Measurements from ENCODE around the gene PEX11A. TPM values are rescaled to one million over a fixed set of nuclear protein-coding genes. Genes with fewer than 3 reads are reported as not detected.

Gene PEX11A
- total and polyA plus RNA-seq, 2 of the 8 experiments (the other 6 are each of a cell fraction or from before 2014, with no cell fraction given) = 2.9 to 3.0 TPM

DNA sequence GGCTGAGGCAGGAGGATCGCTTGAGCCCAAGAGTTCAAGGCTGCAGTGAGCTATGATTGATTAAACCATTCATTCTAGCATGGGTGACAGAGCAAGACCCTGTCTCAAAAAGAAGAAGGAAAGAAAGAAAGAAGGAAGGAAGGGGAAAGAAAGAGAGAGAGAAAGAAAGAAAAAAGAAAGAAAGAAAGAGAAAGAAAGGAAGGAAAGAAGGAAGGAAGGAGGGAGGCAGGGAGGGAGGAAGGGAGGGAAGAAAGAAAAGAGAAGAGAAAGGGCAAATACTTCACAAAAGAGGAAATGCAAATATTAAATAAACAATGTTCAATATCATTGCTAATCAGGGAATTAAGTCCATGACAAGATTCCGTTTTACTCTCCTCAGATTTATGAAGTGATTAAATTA lies 31.3 kb downstream of the PEX11A start:
- no peak for FAIRE-seq

More for the DNA sequence above, 31.3 kb downstream of the PEX11A start:
- Histone ChIP-seq H4K8ac (ENCODE audit: extremely low read depth, insufficient read depth, low read length) (no peak overlapping the region), H3K4me3 (ENCODE audit: extremely low read depth in 1 of 4, insufficient read depth in 2 of 4, low read depth in 3 of 4, low read length in 4 of 4) (no peak overlapping the region), H3K27me3 (replicated peaks in 1 of 4; ENCODE audit: control insufficient read depth in 3 of 4, extremely low read depth in 1 of 4, insufficient read depth in 3 of 4, low read length in 3 of 4) (peaks cover 0 to 1% (median under 1%) of the 10 kb centered on the region in 4 experiments; a peak in 2 of 7 replicates), H2BK20ac (ENCODE audit: low read length) (no peak overlapping the region), H3K4me1 (replicated peaks in 1 of 4; ENCODE audit: control insufficient read depth in 3 of 4, insufficient read depth in 4 of 4, low read length in 3 of 4) (peaks cover 0 to under 1% (median under 1%) of the 10 kb centered on the region in 4 experiments; a peak in 2 of 7 replicates), H3K23me2 (ENCODE audit: low read depth, low read length) (peaks cover 5% of the 10 kb centered on the region; the same call in 1 of the 2 replicates), H3K4me2 (ENCODE audit: insufficient read depth in 1 of 2, low read depth in 2 of 2, low read length in 2 of 2) (no peak overlapping the region), H4K91ac (replicated peaks; ENCODE audit: insufficient read length, low read length) (no peak overlapping the region), H3K23ac (ENCODE audit: insufficient read length) (no peak overlapping the region), H2BK15ac (ENCODE audit: low read length) (no peak overlapping the region), H3K4ac (replicated peaks; ENCODE audit: insufficient read length, low read depth, low read length) (no peak overlapping the region), H2AK5ac (ENCODE audit: low read depth, low read length) (no peak overlapping the region), H3K9me3 (ENCODE audit: insufficient read depth in 2 of 2, low read depth in 1 of 2, low read length in 1 of 2) (no peaks in the 10 kb centered on the region), H3K36me3 (ENCODE audit: control insufficient read depth in 2 of 4, insufficient read depth in 4 of 4, low read length in 3 of 4) (no peaks in the 10 kb centered on the region), H3K18ac (ENCODE audit: extremely low read depth, low read length) (no peak overlapping the region), H3K79me2 (ENCODE audit: control insufficient read depth in 1 of 2, insufficient read depth in 2 of 2, low read length in 2 of 2) (no peaks in the 10 kb centered on the region), H3K79me1 (ENCODE audit: low read depth, low read length) (no peaks in the 10 kb centered on the region), H2BK5ac (ENCODE audit: low read depth, low read length) (no peak overlapping the region), H2BK120ac (replicated peaks; ENCODE audit: low read depth, low read length) (no peak overlapping the region), H3K14ac (ENCODE audit: insufficient read length) (no peak overlapping the region), H3K9ac (replicated peaks in 1 of 4; ENCODE audit: extremely low read depth in 1 of 4, low read depth in 3 of 4, low read length in 3 of 4) (no peak overlapping the region), H2AFZ (ENCODE audit: low read length) (no peak overlapping the region), H3K27ac (ENCODE audit: low read depth, low read length) (no peak overlapping the region), H2BK12ac (ENCODE audit: low read depth, low read length) (no peak overlapping the region), H4K20me1 (replicated peaks in 1 of 2; ENCODE audit: control insufficient read depth in 1 of 2, insufficient read depth in 2 of 2, low read length in 2 of 2) (peaks cover 0 to 2% of the 10 kb centered on the region in 2 experiments), H4K5ac (ENCODE audit: insufficient read length, low read depth, low read length) (no peak overlapping the region), H3K56ac (replicated peaks; ENCODE audit: insufficient read length, low read depth, low read length) (no peak overlapping the region)
- no peak for TF ChIP-seq HDAC6 (IDR thresholded peaks at IDR 0.05; ENCODE audit: low read depth, low read length)
- TF ChIP-seq, protein P1, sequence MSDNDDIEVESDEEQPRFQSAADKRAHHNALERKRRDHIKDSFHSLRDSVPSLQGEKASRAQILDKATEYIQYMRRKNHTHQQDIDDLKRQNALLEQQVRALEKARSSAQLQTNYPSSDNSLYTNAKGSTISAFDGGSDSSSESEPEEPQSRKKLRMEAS (IDR thresholded peaks at IDR 0.05) = no peak
- CTCF ChIA-PET (ENCODE audit: partially characterized antibody) = interaction anchor here (0.6 to 4.4 kb wide), 5 partner anchors 12 to 319 kb away, joined by 3 to 42 read pairs (median 20); no protein-coding TSS in a partner anchor
- 77% methylated on average over 2 of the region's 2 CpGs; no CpG with 5 or more reads in 1 of the 2 experiments for WGBS, 2 experiments (ENCODE audit: extremely low coverage in 1 of 2, insufficient coverage in 1 of 2, insufficient read length in 1 of 2, insufficient replicate concordance in 2 of 2, low coverage in 1 of 2, low lambda C conversion rate in 2 of 2, missing lambda C conversion rate in 1 of 2)
- no peak for DNase-seq (ENCODE audit: low read depth in 1 of 2, low spot score in 2 of 2)
- POLR2A ChIA-PET (ENCODE audit: partially characterized antibody) = no interaction called here
